Measurements from ENCODE around the gene ASXL1. TPM values are rescaled to one million over a fixed set of nuclear protein-coding genes. Genes with fewer than 3 reads are reported as not detected.

ASXL1 gene
- total RNA-seq, 1 experiment from 2014 or later, result 52.2 TPM

GRCh38 chr20:32385541-32385940, 27.4 kb downstream of the ASXL1 start:
- no TSS peak for BruUV-seq (replicated peaks)
- no peak overlapping the region for H3K27ac ChIP-seq (ENCODE audit: low read depth, low read length)
- RAD21 ChIA-PET (ENCODE audit: low non-redundant PET in 1 of 2, low total read pairs in 2 of 2, uncharacterized antibody in 2 of 2, unreplicated experiment in 2 of 2), result no interaction called here
- DNase-seq (ENCODE audit: low read depth, low spot score), result no peak
- H3K36me3 ChIP-seq (ENCODE audit: control insufficient read depth in 1 of 2, insufficient read depth in 2 of 2, low read length in 2 of 2), result 0 out of 4 replicates have a peak, but pooled peaks cover 0 to under 1% of the 10 kb centered on the region in 2 experiments
- TF ChIP-seq EGR1 (IDR thresholded peaks at IDR 0.05; ENCODE audit: low read depth) (no peak), RAD21 (IDR thresholded peaks at IDR 0.05; ENCODE audit: low read depth) (no peak), POLR2A (IDR thresholded peaks at IDR 0.05; ENCODE audit: borderline replicate concordance, extremely low read depth, insufficient read depth, insufficient read length) (no peak), SIN3A (IDR thresholded peaks at IDR 0.05; ENCODE audit: low read depth) (no peak), TCF7L2 (IDR thresholded peaks at IDR 0.05; ENCODE audit: borderline replicate concordance, extremely low read depth, insufficient read depth, insufficient read length) (no peak), CBX3 (IDR thresholded peaks at IDR 0.05; ENCODE audit: low read depth) (no peak)
- no peak overlapping the region for H3K9ac ChIP-seq (ENCODE audit: low read length)
- no peaks in the 10 kb centered on the region for H3K27me3 ChIP-seq (ENCODE audit: insufficient read depth, low read length)
- intact Hi-C loops (cut with micrococcal nuclease), result no loop called here
- no peaks in the 10 kb centered on the region for H3K9me2 ChIP-seq (ENCODE audit: insufficient read depth)
- no peak overlapping the region for H2AFZ ChIP-seq (ENCODE audit: low read depth, low read length, poor library complexity, severe bottlenecking)
- CTCF ChIA-PET, result no interaction called here
- H4K20me1 ChIP-seq (ENCODE audit: insufficient read depth), result 0 out of 2 replicates have a peak, but pooled peaks cover 4% of the 10 kb centered on the region
- no peaks in the 10 kb centered on the region for H3K4me1 ChIP-seq (ENCODE audit: control insufficient read depth in 1 of 2, insufficient read depth in 2 of 2, low read length in 2 of 2)
- POLR2A ChIA-PET, result no interaction called here
- no peak overlapping the region for H3K4me3 ChIP-seq (replicated peaks in 1 of 2; ENCODE audit: low read depth in 1 of 2, low read length in 2 of 2)
- H3K79me2 ChIP-seq (ENCODE audit: insufficient read depth, low read length), result peaks cover 85% of the 10 kb centered on the region
- no peaks in the 10 kb centered on the region for H3K9me3 ChIP-seq (ENCODE audit: control insufficient read depth in 1 of 2, insufficient read depth in 1 of 2, low read depth in 1 of 2, low read length in 2 of 2)
- no peak overlapping the region for H3K4me2 ChIP-seq (ENCODE audit: low read length)
- ATAC-seq, result no peak

- H3K9me3 ChIP-seq (ENCODE audit: control insufficient read depth in 1 of 2, insufficient read depth in 1 of 2, low read depth in 1 of 2, low read length in 2 of 2), result no peaks in the 10 kb centered on the region
- H3K4me2 ChIP-seq (ENCODE audit: low read length), result no peak overlapping the region
- H3K4me1 ChIP-seq (ENCODE audit: control insufficient read depth in 1 of 2, insufficient read depth in 2 of 2, low read length in 2 of 2), result 0 out of 4 replicates have a peak, but pooled peaks cover 0 to 1% of the 10 kb centered on the region in 2 experiments
- no peak overlapping the region for H3K9ac ChIP-seq (ENCODE audit: low read length)
- peaks cover 0 to 6% of the 10 kb centered on the region in 2 experiments; a peak in 1 of 4 replicates for H3K36me3 ChIP-seq (ENCODE audit: control insufficient read depth in 1 of 2, insufficient read depth in 2 of 2, low read length in 2 of 2)
- no peaks in the 10 kb centered on the region for H3K27me3 ChIP-seq (ENCODE audit: insufficient read depth, low read length)
- ChIA-PET RAD21 (ENCODE audit: low non-redundant PET in 1 of 2, low total read pairs in 2 of 2, uncharacterized antibody in 2 of 2, unreplicated experiment in 2 of 2) (no interaction called here), CTCF (no interaction called here), POLR2A (no interaction called here)
- H4K20me1 ChIP-seq (ENCODE audit: insufficient read depth), result 0 out of 2 replicates have a peak, but pooled peaks cover 4% of the 10 kb centered on the region
- no peak overlapping the region for H3K4me3 ChIP-seq (replicated peaks in 1 of 2; ENCODE audit: low read depth in 1 of 2, low read length in 2 of 2)
- H3K79me2 ChIP-seq (ENCODE audit: insufficient read depth, low read length), result peaks cover 85% of the 10 kb centered on the region
- H3K9me2 ChIP-seq (ENCODE audit: insufficient read depth), result no peaks in the 10 kb centered on the region
- intact Hi-C loops (cut with micrococcal nuclease), result no loop called here
- no peak overlapping the region for H2AFZ ChIP-seq (ENCODE audit: low read depth, low read length, poor library complexity, severe bottlenecking)
- no TSS peak for BruUV-seq (replicated peaks)
- ATAC-seq (no peak), DNase-seq (ENCODE audit: low read depth, low spot score) (no peak)
- no peak overlapping the region for H3K27ac ChIP-seq (ENCODE audit: low read depth, low read length)
- no peak for TF ChIP-seq JUND (IDR thresholded peaks at IDR 0.05)
- no peak for TF ChIP-seq CBX3 (IDR thresholded peaks at IDR 0.05; ENCODE audit: low read depth)
- TF ChIP-seq ELF1 (IDR thresholded peaks at IDR 0.05; ENCODE audit: borderline replicate concordance, low read depth), result no peak
- no peak for TF ChIP-seq ZFX (IDR thresholded peaks at IDR 0.05)
- TF ChIP-seq SIN3A (IDR thresholded peaks at IDR 0.05; ENCODE audit: low read depth), result no peak
- no peak for TF ChIP-seq EZH2 (IDR thresholded peaks at IDR 0.05)
- no peak for TF ChIP-seq CTCF (IDR thresholded peaks at IDR 0.05 in 2 of 3, conservative IDR thresholded peaks at IDR 0.05 in 1 of 3; ENCODE audit: borderline replicate concordance in 1 of 3, insufficient read depth in 1 of 3, low read depth in 2 of 3, low read length in 2 of 3)
- TF ChIP-seq REST (IDR thresholded peaks at IDR 0.05; ENCODE audit: low read depth), result no peak
- no peak for TF ChIP-seq SRF (IDR thresholded peaks at IDR 0.05; ENCODE audit: low read depth)
- no peak for TF ChIP-seq CEBPB (IDR thresholded peaks at IDR 0.05; ENCODE audit: low read depth)
- no peak for TF ChIP-seq MAX (IDR thresholded peaks at IDR 0.05)
- TF ChIP-seq RAD21 (IDR thresholded peaks at IDR 0.05; ENCODE audit: low read depth), result no peak
- no peak for TF ChIP-seq TCF7L2 (IDR thresholded peaks at IDR 0.05; ENCODE audit: borderline replicate concordance, extremely low read depth, insufficient read depth, insufficient read length)
These were observed 28.0 kb downstream of the ASXL1 start for GRCh38 chr20:32386091-32386490.
